ENCODE data around the gene TMEM128.

TMEM128 gene

GRCh38 chr4:4206204-4206603 lies 41.8 kb downstream of the TMEM128 start:
- Histone ChIP-seq H4K20me1 (ENCODE audit: insufficient read depth, low read length) (no peaks in the 10 kb centered on the region), H3K4me1 (ENCODE audit: insufficient read depth, low read length, severe bottlenecking) (no peaks in the 10 kb centered on the region), H3F3A (ENCODE audit: insufficient read depth, low read length) (no peaks in the 10 kb centered on the region), H3K9ac (ENCODE audit: low read length) (no peak overlapping the region), H2AFZ (ENCODE audit: low read length) (no peak overlapping the region), H3K36me3 (ENCODE audit: insufficient read depth, low read length) (no peaks in the 10 kb centered on the region), H3K79me2 (ENCODE audit: insufficient read depth, low read length) (no peaks in the 10 kb centered on the region), H3K9me3 (ENCODE audit: low read length) (no peaks in the 10 kb centered on the region), H3K4me3 (ENCODE audit: low read depth, low read length, poor library complexity, severe bottlenecking) (no peak overlapping the region), H3K27me3 (ENCODE audit: insufficient read depth, low read length) (no peaks in the 10 kb centered on the region), H3K9me2 (ENCODE audit: low read depth, low read length) (no peaks in the 10 kb centered on the region), H3K4me2 (ENCODE audit: low read length) (no peak overlapping the region), H3K27ac (ENCODE audit: low read depth, low read length, poor library complexity, severe bottlenecking) (no peak overlapping the region)
- TF ChIP-seq CTCF (IDR thresholded peaks at IDR 0.05; ENCODE audit: low read length) (no peak), EZH2 (IDR thresholded peaks at IDR 0.05; ENCODE audit: borderline replicate concordance, low read length) (no peak)

GRCh38 chr4:4204401-4204745 lies 43.6 kb downstream of the TMEM128 start:
- Histone ChIP-seq H3K27me3 (ENCODE audit: insufficient read depth, low read length) (no peaks in the 10 kb centered on the region), H2AFZ (ENCODE audit: low read length) (no peak overlapping the region), H3K4me3 (ENCODE audit: low read depth, low read length, poor library complexity, severe bottlenecking) (no peak overlapping the region), H3K9me3 (ENCODE audit: low read length) (no peaks in the 10 kb centered on the region), H3K9ac (ENCODE audit: low read length) (no peak overlapping the region), H3K9me2 (ENCODE audit: low read depth, low read length) (no peaks in the 10 kb centered on the region), H4K20me1 (ENCODE audit: insufficient read depth, low read length) (no peaks in the 10 kb centered on the region), H3F3A (ENCODE audit: insufficient read depth, low read length) (no peaks in the 10 kb centered on the region), H3K79me2 (ENCODE audit: insufficient read depth, low read length) (no peaks in the 10 kb centered on the region), H3K4me1 (ENCODE audit: insufficient read depth, low read length, severe bottlenecking) (no peaks in the 10 kb centered on the region), H3K36me3 (ENCODE audit: insufficient read depth, low read length) (no peaks in the 10 kb centered on the region), H3K4me2 (ENCODE audit: low read length) (no peak overlapping the region), H3K27ac (ENCODE audit: low read depth, low read length, poor library complexity, severe bottlenecking) (no peak overlapping the region)
- TF ChIP-seq EZH2 (IDR thresholded peaks at IDR 0.05; ENCODE audit: borderline replicate concordance, low read length) (no peak), CTCF (IDR thresholded peaks at IDR 0.05; ENCODE audit: low read length) (no peak)

- no peaks in the 10 kb centered on the region for H3K36me3 ChIP-seq (ENCODE audit: insufficient read depth, low read length)
- no peaks in the 10 kb centered on the region for H3F3A ChIP-seq (ENCODE audit: insufficient read depth, low read length)
- H3K9ac ChIP-seq (ENCODE audit: low read length), result no peak overlapping the region
- H3K9me2 ChIP-seq (ENCODE audit: low read depth, low read length), result no peaks in the 10 kb centered on the region
- H3K27ac ChIP-seq (ENCODE audit: low read depth, low read length, poor library complexity, severe bottlenecking), result no peak overlapping the region
- H4K20me1 ChIP-seq (ENCODE audit: insufficient read depth, low read length), result no peaks in the 10 kb centered on the region
- H2AFZ ChIP-seq (ENCODE audit: low read length), result no peak overlapping the region
- H3K79me2 ChIP-seq (ENCODE audit: insufficient read depth, low read length), result no peaks in the 10 kb centered on the region
- H3K4me2 ChIP-seq (ENCODE audit: low read length), result no peak overlapping the region
- no peaks in the 10 kb centered on the region for H3K9me3 ChIP-seq (ENCODE audit: low read length)
- no peaks in the 10 kb centered on the region for H3K27me3 ChIP-seq (ENCODE audit: insufficient read depth, low read length)
- TF ChIP-seq EZH2 (IDR thresholded peaks at IDR 0.05; ENCODE audit: borderline replicate concordance, low read length) (no peak), CTCF (IDR thresholded peaks at IDR 0.05; ENCODE audit: low read length) (no peak)
- H3K4me3 ChIP-seq (ENCODE audit: low read depth, low read length, poor library complexity, severe bottlenecking), result no peak overlapping the region
- no peaks in the 10 kb centered on the region for H3K4me1 ChIP-seq (ENCODE audit: insufficient read depth, low read length, severe bottlenecking)
Observed at GRCh38 chr4:4203688-4204400, 44.2 kb downstream of the TMEM128 start.
